ENCODE results near the gene TMEM185A.

DNA sequence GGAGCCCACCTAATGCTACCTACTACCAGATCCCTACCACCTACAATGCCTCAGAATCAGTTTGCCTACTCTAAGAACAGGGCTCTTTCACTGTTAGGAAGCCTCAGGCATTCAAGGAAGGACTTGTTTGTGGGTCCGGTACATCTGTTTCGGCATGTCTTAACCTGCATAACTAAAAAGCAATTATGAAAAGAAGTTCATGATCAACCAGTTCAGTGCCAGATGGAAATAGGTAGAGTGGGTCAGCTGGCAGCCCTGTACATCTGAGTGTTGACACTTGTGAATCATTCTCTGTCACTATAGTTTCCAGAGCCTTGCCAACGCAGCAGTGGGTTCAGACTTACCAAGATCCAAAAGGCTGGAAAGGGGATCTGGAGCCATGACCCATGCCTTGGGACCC, 3.3 kb downstream of the TMEM185A start:
- TF ChIP-seq, protein P1, sequence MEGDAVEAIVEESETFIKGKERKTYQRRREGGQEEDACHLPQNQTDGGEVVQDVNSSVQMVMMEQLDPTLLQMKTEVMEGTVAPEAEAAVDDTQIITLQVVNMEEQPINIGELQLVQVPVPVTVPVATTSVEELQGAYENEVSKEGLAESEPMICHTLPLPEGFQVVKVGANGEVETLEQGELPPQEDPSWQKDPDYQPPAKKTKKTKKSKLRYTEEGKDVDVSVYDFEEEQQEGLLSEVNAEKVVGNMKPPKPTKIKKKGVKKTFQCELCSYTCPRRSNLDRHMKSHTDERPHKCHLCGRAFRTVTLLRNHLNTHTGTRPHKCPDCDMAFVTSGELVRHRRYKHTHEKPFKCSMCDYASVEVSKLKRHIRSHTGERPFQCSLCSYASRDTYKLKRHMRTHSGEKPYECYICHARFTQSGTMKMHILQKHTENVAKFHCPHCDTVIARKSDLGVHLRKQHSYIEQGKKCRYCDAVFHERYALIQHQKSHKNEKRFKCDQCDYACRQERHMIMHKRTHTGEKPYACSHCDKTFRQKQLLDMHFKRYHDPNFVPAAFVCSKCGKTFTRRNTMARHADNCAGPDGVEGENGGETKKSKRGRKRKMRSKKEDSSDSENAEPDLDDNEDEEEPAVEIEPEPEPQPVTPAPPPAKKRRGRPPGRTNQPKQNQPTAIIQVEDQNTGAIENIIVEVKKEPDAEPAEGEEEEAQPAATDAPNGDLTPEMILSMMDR (IDR thresholded peaks at IDR 0.05) = no peak
- TF ChIP-seq POLR2A (IDR thresholded peaks at IDR 0.05) = no peak
